ENCODE results near the gene GPATCH11. TPM values are rescaled to one million over a fixed set of nuclear protein-coding genes. Genes with fewer than 3 reads are reported as not detected.

Gene GPATCH11
- polyA plus RNA-seq, 3 donors: 10.2 to 12.2 (median 10.8) TPM

- DNase-seq (ENCODE audit: low read depth in 3 of 3, low spot score in 2 of 3): no peak
Observed at GRCh38 chr2:37104178-37104577, 19.9 kb downstream of the GPATCH11 start.

- DNase-seq (ENCODE audit: low read depth in 3 of 3, low spot score in 2 of 3): no peak
Observed at GRCh38 chr2:37105150-37105549, 20.8 kb downstream of the GPATCH11 start.

- no peak for DNase-seq (ENCODE audit: low read depth in 3 of 3, low spot score in 2 of 3)
Observed at GRCh38 chr2:37109523-37109922, 25.2 kb downstream of the GPATCH11 start.

- DNase-seq (ENCODE audit: low read depth in 3 of 3, low spot score in 2 of 3): no peak
Observed at GRCh38 chr2:37110306-37111212, 26.2 kb downstream of the GPATCH11 start.

- no peak for DNase-seq (ENCODE audit: low read depth in 3 of 3, low spot score in 2 of 3)
Observed at GRCh38 chr2:37111958-37112357, 27.6 kb downstream of the GPATCH11 start.

- no peak for DNase-seq (ENCODE audit: low read depth in 3 of 3, low spot score in 2 of 3)
Observed at GRCh38 chr2:37117566-37117965, 33.2 kb downstream of the GPATCH11 start.

GRCh38 chr2:37119157-37119556 is 34.8 kb downstream of the GPATCH11 start:
- DNase-seq (ENCODE audit: low read depth in 3 of 3, low spot score in 2 of 3): no peak

DNA sequence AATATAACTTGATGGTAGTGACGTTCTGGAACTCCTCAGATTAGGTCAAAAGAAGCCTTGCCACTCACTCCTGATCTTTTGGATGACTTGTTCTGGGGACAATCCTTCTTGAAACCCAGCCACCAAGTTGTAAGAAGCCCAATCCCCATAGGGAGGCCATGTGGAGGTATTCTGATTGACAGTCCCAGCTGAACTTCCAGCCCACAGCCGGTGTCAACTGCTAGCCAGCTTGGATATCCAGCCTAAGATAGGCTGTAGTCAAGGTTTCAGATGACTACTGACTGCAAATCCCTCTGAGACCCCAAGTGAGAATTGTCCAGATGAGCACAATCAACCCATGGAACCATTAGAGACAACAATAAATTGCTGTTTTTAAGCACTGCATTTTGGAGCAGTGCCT is 41.1 kb downstream of the GPATCH11 start:
- no peak for DNase-seq (ENCODE audit: low read depth in 3 of 3, low spot score in 2 of 3)

DNA sequence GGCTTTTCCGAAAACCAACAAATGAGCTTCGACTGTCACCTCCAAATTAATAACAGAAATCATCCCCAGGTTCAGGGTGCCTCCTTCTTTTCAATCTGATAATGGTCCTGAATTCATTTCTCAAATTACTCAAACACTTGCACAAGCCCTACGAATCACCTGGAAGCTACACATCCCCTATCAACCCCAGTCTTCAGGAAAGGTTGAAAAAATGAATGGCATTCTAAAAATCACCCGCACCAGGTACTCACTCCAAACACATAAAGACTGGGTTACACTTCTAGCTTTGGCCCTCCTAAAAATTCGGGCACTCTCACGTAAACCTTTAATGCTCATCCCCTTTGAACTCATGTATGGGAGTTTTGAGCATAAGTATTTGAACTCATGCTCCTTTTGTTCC is 48.6 kb downstream of the GPATCH11 start:
- no peak for DNase-seq (ENCODE audit: low read depth in 3 of 3, low spot score in 2 of 3)

- DNase-seq (ENCODE audit: low read depth in 3 of 3, low spot score in 2 of 3): no peak
Observed at GRCh38 chr2:37142546-37142945, 58.2 kb downstream of the GPATCH11 start.

DNA sequence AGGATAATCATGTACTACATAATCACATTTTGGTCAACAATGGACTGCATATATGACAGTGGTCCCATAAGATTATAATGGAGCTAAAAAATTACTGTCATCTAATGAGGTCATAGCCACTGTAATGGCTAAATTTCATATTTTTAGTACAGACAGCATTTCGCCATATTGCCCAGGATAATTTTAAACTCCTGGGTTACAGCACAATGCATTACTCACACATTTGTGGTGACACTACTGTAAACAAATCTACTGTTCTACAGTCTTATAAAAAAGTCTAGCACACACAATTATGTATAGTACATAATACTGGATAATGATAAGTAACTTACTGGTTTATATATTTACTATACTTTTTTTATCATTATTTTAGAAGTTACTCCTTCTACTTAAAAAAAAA is 59.7 kb downstream of the GPATCH11 start:
- no peak for DNase-seq (ENCODE audit: low read depth in 3 of 3, low spot score in 2 of 3)

DNA sequence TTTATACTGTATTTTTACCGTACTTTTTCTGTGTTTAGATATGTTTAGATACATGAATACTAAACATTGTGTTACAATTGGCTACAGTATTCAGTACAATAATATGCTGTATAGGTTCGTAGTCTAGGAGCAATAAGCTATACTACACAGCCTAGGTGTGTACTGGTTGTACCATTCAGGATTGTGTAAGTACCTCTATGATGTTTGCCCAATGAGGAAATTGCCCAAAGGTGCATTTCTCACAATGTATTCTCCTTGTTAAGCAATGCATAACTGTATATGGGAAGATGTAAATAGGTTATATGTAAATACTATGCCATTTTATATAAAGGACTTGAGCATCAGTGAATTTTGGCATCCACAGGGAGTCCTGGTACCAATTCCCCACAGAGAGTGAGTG is 61.7 kb downstream of the GPATCH11 start:
- DNase-seq (ENCODE audit: low read depth in 3 of 3, low spot score in 2 of 3): no peak

DNA sequence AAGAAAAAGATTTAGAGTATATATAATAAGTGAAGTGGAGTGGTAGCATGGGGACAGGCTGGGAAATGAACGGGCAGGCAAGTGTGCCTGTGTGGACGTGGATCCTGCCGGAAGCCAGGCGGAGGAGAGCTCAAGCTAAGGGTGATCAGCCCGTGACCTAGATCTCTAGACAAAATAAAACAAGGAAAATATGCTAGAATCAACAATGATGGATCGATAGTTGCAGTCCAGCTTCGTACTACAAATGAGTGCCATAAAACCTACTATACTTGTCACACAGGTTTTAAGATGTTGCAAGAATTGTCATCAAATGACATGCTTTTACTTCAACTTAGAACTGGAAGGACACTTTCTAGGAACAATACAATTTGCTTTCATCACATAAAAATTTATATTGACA is 64.0 kb downstream of the GPATCH11 start:
- no peak for DNase-seq (ENCODE audit: low read depth in 3 of 3, low spot score in 2 of 3)

Other genes with a start within 250 kb of the GPATCH11 start
- 10 to 100 TPM; 23.7 to 25.6 (median 25.3) TPM for gene STRN, start 118.0 kb upstream of the GPATCH11 start, polyA plus RNA-seq (ENCODE audit: insufficient read length in 3 of 3)
- 10 to 100 TPM; 22.9 to 25.1 (median 22.9) TPM for gene HEATR5B, start 146 bp upstream of the GPATCH11 start, polyA plus RNA-seq (ENCODE audit: insufficient read length in 3 of 3)
- gene EIF2AK2, start 72.5 kb downstream of the GPATCH11 start, polyA plus RNA-seq (ENCODE audit: insufficient read length in 3 of 3): 10 to 100 TPM; 33.4 to 36.7 (median 34.0) TPM
- not detected for gene SULT6B1, start 104.2 kb downstream of the GPATCH11 start, polyA plus RNA-seq (ENCODE audit: insufficient read length in 3 of 3)
- gene CEBPZOS, start 112.0 kb downstream of the GPATCH11 start, polyA plus RNA-seq (ENCODE audit: insufficient read length in 3 of 3): 10 to 100 TPM; 55.3 to 56.9 (median 56.6) TPM
- gene CEBPZ, start 147.1 kb downstream of the GPATCH11 start, polyA plus RNA-seq (ENCODE audit: insufficient read length in 3 of 3): 100 to 1,000 TPM in 1 of 3 donors, 10 to 100 TPM in 2; 98.8 to 109 (median 99.8) TPM
- 10 to 100 TPM; 24.0 to 28.1 (median 24.9) TPM for gene NDUFAF7, start 147.1 kb downstream of the GPATCH11 start, polyA plus RNA-seq (ENCODE audit: insufficient read length in 3 of 3)
- 10 to 100 TPM; 49.5 to 53.1 (median 52.2) TPM for gene PRKD3, start 240.3 kb downstream of the GPATCH11 start, polyA plus RNA-seq (ENCODE audit: insufficient read length in 3 of 3)